Right forelimb (tissue), 1 donor: ENCODE data around the gene LHX4.
"Not testable (repeated sequence)": the region's sequence is repeated elsewhere in the genome, so short reads cannot be mapped to it uniquely, and the experiment has no call there.

Experiments
- DNase-seq: peaks from one replicate; pipeline ENCODE4 v3.0.0-alpha.2; 2018

The LHX4 gene

DNA sequence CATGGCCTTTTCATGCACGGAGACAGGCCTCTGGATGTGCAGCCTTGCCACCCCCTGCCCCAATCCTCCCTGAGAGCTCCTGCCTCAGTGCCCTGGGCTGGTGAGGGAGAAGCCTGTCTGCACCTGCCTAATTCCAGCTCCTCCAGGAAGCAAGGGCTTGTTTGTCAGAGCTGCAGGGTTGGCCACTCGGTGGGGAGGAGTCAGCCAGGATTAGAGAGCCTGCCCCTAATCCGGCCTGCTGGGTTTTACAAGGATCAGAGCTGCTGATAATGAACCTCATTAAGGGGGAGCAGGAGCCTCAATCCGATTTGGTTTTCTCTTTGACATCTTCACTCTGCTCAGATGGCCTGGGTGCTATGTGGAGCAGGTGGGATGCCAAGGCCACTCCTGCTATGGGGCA, 31.9 kb upstream of the LHX4 start:
- DNase-seq, result no peak

DNA sequence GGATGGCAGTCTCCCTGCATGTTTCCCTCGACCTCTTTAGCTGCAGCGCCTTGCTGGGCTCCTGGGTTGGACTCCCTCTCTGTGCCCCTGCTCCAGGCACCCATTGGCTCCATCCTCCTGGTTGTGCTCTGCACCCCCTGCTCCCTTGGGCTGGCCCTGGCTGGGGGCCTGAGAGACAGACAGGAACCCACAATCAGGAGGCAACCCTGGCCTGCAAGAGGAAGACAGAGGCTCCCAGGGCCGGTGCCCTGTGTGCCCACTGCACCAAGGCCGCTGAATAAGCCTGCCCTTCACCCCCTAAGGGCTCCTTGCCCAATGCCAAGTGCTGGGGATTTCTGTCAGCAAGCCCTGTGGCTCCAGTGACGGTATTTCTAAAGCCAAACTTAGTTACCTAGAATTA, 31.5 kb upstream of the LHX4 start:
- DNase-seq, result no peak

DNA sequence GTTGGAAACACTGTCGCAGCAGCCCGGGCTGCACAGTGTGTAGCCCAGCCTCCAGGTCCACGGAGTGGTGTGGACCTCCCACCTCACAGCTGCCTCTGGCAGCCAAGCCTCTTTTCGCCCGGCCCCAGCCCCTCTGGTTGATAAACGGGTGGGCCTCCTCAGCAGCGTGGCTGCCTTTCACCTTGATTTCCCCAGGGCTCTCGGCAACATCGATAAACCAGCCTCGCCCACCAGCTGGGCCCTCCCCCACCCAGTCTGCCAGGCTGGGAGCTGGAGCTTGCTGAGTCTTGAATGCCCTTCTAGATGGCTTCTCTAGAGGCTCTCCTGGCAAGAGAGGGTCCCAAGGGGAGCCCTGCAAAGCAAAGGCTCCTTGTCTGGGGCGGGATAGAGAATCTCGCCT, 31.0 kb upstream of the LHX4 start:
- no peak for DNase-seq

DNA sequence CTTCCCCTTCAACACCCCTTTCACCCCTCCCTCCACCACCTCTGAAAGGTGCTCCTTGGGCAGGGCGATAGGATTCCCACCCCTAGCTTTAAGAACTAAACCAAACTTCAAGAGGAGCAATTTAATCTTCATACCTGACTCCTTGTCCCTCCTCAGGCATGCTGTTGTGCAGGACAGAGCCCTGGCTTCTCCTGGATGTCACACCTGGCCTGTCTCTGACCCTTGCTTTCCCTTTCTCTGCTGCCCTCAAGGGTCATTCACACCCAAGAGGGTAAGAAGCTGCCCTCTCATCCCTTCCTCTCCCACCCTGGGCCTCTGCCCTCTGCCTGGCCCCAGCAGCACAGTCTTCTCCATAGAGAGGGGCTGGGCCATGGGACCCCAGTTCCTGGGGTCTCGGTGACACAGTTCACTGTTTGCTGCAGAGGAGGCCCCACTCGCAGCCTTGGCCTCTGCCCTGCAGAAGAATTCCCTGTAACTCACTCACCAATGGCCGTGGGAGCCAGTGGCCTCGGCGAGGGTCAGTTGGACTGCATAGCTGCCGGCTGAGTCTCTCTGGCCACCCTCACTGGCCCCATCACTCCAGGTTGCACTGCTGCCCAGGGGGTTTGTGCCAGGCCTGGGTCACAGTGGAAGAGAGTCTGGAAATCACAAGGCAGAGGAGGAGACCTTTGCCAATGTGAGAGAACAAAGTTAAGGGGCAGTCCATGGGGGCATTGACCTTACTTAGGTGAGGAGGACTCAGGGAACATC, 28.4 kb upstream of the LHX4 start:
- no peak for DNase-seq

DNA sequence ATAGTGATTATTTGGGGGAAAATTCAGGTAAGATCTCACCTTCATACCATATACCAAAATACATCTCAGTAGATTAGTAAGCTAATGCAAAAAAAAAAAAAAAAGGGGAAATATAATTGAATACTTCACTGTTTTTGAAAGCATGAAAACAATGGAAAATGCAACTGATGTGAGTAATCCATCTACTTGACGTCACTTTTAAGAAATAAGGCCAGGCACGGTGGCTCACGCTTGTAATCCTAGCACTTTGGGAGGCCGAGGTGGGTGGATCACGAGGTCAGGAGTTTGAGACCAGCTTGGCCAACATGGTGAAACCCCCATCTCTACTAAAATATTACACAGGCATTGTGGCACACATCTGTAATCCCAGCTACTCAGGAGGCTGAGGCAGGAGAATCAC, 27.5 kb upstream of the LHX4 start:
- not testable (repeated sequence) for DNase-seq

DNA sequence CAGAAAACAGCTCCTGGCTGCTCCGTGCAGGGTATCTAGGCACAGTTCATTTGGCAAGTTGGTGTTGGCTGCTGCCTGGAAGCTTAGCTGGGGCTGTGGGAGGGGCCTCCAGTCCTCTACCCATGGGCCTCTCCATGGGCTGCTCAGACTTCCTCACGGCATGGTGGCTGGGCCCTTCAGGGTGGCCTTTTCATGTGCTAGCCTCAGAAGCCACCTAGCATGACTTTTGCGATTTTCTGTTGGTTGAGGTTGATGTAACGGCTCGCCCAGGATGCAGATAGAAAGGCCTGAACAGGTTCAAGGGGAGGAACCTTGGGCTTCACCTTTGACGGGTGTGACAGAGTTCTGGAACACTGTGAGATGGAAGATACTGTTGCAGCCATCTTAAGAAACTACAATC, 25.8 kb upstream of the LHX4 start:
- DNase-seq, result no peak

DNA sequence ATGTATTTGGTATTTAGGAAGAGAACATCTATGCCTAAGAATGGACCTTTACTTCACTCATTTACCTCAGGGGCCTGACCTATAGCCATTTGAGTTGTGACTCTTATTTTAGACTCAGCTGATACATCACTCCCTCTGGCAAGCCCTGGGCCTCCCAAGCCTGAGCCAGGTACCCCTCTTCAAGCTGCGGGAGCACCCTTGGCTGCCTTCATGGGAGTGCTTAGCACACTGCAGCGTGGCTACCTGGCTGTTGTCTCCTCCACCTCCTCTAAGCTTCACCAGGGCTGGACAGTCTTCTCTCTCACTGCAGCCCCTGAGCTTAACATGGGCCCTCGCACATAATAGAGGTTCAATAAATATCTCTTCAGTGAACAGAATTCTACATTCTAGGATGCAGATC, 23.5 kb upstream of the LHX4 start:
- no peak for DNase-seq

DNA sequence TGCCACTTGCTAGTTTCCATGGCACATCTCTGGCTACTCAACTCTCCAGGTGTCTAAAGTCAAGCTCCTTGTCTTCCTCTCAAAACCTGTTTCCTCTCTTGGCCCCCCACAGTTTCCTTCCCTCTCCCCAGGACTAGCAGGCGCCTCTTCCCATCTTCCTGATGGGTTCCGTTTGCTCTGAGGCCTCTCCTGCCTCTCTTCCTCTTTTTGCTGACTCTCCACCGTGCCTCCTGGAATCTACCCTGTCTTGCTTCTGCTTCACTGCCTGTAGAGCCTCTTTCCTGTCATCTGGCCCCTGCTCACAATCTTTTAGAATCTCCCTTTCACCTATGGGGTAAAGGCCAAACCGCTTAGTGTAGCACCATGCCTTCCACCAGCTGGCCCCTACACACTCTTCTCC, 21.8 kb upstream of the LHX4 start:
- no peak for DNase-seq

DNA sequence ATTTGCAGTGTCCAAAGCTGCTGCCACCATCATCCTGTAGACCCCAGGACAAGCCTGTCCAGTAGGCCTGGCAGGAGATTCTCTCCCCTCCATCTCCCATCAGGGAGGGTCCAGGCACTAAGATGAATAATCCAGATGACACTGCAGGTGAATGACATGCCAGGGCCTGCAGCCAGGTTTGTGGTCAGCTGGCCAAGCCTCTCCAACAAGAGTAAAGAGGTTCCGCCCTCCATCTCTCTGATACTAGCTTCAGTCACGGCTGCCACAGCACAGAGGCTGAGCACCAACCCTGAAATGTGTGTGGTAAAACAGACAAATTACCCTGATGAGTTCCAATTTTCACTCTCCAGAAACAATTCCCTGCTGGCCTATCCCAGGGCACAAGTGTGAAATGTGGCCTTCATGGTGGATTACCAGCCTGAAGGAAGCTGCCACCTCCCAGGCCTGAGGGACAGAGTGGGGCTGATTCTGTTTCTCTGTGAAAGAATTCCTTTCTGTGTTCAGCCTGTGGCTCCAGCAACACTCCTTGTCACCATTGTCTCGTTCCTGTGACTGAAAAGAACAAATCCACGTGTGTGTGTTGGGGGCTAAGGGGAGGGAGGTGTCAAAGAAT, 19.9 kb upstream of the LHX4 start:
- DNase-seq, result no peak

DNA sequence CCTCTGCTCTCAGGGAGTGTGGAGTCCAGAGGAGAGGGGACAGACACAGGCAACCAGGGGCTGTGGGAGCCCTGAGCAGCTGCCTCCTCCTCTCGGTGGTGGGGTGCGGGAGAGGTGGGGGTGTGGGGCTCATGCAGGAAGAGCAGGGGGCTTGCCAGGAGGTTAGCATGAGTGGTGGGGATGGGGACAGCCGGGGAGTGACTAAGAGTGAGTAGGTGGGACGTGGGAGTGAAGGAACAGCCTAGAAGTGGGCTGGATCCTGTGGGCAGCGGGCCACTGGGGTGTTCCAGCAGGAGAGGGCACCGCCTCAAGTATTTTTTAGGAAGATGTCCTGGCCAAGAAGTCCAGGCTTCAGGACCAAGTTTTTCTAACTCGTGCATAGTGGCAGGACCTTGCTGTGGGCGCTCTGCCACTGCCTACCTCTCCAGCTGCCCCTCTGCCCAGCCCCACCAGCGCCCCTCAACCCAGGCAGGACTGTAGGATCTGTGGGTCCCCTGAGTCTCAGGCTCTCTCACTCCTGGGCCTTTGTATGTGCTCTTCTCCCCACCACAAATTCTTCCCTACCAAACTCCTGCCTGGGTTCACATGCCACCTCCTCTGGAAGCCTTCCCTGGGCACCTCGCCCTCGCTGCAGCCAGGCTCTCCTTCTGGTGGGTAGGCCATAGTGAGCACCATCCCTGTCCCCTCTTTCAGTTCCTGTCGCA, 18.8 kb upstream of the LHX4 start:
- no peak for DNase-seq

DNA sequence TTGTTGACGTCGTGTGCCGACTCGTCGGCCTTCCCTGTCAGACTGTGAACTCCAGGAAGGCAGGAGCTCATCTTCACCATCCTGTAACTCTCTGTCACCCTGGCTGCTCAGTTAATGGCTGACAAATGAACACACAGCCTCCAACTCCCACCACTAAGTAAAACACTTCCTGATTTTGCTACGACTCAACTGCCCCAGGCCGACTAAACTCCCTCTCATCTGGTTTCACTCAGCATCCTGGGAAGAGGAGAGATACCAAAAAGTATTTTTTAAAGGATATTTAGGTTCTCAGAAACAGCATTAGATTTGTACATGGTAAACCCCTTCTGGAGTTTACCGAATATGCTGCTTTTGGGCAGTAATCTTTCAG, 18.2 kb upstream of the LHX4 start:
- no peak for DNase-seq

DNA sequence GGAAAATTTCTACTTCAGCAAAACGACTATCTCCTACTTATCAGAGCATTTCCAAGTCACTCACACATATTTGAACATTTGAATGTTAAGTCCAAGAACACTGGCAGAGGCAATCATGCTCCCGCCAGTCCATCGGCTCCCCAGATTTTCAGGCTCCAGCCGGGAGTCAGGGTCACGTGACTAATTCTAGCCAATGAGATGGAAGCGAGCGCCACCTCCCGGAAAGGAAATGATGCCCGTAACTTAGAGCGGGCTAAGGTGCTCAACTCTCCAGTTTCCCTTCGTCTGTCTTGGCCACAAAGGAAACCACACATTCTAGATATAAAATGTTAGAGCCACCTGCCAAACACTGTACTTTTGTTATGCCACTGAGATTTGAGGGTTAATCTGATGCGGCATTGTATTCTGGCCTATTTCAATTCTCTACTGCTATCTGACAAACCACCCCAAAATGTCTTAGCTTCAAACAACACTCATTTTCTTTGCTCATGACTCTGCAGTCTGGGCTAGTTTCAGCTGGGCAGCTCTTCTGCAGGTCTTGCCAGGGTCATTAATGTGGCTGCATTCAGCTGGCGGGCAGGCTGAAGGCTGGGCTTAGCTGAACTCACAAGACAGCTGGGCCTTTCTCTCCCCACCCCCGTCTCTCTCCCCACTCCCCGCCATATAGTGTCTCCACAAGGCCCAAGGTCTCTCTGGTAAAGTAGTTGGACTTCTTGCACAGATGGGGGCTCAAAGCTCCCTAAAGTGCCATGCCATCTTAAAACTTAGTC, 16.5 kb upstream of the LHX4 start:
- no peak for DNase-seq

DNA sequence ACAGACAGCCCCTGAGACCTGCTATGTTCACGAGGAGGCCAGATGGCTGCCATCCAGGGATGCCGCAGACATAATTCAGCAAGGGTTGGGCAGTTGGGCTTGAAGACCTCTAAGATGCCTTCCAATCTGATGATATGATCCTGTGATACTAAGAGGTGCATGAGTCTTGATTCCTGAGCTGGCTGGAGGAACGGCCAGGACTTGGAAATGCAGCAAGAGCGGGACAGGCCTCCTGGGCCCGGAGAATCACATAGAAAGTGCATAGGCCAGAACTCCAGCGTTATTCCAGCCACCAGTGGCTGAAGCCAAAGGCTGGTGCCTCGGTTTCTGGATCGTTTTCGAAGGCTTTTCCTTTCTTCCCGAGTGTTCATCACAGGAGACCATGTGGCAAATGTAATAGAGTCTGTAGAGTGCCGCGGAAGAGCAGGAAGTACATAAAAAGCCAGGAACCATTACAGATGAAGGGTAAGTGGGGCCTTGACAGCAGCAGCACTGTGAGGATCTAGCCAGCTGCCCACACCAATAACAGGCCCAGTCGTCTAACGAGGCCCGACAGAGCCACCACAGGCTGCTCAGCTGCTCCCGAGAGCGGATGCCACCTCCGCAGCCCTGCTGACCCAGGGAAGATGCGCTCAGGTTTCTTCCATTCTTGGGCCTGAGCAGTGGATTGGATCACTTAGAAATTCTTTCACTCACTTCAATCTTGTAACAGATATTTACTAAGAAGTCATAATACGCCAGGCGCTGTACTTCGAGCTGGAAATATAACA, 14.0 kb upstream of the LHX4 start:
- DNase-seq, result no peak

DNA sequence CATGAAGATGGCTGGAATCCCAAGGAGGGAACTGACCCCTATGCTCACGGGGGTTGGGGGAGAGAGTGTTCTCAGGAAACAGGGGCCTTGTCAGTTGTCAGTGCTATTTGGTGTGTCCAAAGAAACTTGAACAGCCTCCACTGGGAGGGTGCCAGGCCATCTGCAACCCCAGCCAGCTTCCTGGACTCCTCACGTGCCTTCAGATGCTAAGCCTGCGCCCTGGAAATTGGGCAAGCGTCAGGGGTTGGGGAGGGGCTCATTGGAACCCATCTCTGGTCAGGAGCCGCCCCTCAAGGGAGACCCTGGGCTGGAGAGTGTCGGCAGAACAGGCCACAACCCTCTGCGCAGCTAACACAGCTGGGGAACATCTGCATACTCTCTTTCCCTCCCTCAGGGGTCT, 13.1 kb upstream of the LHX4 start:
- DNase-seq, result no peak

DNA sequence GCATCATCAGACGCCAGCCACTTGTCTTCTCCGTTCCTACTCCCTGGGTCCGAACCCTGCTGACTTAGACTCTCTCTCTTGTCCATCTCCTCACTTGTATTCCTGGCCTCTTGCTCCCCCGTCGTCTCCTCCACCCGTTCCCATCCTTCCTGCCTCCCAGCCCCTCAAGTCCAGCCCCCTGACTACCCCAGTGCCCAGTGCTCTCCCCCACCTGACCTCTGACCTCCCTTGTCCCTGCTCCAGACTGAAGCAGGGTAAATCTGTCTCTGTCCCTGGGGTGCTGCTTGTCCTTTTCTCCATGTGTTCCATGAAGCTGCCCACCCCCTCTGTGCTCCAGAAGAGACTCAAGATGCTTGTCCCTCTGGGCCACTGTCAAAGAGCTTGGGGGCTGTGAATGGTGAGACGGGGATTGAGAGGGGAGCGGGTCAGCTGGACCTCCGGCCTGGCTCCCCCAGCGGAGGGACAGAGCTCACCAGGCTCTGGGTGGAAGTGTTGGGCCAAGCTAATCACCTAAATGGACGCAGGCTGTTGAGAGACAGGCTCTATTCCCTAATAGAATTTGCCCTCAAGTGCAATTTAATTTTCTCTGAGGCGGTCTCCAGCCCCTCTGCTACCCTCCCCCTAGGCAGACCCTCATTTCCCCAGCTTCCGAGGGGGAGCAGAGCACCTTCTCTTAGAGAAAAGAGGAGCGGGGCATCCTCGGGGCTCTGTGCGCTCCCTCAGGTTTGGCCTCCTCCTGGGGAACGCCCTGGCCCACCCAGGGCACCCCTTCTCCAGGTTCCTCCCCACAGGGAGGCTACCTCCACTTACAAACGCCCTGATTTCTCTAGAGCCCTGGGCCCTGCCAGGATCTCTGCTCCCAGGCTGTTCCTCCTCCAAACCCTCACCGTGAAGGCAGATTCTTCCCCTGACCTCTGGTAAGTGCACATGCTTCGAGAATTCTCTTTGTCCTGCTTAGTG, 11.0 kb upstream of the LHX4 start:
- DNase-seq, result no peak

DNA sequence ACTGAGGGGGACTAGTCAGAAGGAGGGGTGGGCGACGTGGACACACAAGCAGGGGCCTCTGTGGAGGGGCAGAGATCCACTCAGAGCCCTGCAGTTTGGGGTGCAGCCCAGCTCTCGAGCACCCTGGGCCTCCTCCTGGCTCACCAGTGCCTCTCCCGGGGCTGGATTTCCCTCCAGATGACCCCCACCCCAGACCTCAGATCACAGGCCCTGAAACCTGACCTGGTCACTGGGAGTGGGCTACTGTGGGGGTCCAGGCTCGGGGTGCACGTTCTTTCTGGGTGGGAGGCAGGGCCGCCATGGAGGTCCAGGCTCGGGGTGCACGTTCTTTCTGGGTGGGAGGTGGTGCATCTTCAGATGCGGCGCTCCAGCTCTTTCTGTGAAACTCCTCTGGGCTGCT, 10.3 kb upstream of the LHX4 start:
- no peak for DNase-seq

DNA sequence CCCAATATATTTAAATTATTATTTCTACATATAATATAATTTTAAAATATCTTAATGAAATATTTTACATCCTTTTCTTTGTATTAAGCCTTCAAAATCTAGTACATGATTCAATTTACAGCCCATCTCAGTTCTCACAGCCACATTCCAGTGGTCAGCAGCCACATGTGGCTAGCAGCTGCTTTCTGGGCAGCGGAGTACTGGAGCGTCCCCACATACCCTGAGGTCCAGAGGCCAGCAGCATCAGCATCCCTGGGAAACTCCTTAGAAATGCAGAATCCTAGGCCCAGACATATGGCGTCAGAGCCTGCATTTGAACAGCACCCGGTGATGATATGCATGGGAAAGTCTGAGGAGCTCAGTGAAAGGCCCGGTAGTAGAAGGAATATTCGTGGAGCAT, 8.6 kb upstream of the LHX4 start:
- DNase-seq, result no peak

DNA sequence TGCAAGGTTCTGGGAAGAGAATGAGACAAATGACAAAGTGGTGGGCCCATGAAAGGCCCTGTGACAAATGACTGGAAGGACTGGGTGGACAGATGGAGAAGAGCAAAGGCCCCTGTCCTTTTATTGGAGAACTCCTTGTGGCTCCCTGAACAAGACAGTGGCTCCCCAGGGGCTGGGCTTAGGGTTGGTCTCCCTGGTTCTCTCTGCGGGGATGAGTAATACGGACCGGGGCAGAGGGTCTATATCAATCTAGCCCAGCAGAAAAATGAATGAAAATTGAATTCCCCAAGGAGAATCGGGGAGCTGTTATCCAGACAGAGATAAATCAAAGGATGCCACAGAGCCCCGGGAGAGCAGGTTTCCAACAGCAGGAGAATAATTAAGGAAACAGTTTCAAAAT, 5.2 kb upstream of the LHX4 start:
- no peak for DNase-seq

DNA sequence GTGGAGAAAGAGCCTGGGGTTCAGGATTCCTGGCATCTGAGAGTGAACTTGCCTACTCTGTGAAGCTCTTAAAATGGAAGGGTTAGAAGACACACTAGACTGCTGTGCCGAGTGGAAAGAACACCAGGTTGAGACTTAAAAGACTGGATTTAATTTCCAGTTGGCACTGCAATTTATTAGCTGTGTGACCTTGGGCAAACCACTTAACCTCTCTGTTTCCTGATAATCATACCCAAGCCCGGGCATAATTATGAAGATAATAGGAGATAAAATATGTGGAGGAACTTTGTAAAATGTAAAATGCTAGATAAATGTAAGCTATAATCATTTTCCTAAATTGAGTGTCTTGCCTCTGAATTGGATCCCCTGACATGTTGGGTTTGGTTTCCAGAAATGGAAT, 4.7 kb upstream of the LHX4 start:
- DNase-seq, result no peak

DNA sequence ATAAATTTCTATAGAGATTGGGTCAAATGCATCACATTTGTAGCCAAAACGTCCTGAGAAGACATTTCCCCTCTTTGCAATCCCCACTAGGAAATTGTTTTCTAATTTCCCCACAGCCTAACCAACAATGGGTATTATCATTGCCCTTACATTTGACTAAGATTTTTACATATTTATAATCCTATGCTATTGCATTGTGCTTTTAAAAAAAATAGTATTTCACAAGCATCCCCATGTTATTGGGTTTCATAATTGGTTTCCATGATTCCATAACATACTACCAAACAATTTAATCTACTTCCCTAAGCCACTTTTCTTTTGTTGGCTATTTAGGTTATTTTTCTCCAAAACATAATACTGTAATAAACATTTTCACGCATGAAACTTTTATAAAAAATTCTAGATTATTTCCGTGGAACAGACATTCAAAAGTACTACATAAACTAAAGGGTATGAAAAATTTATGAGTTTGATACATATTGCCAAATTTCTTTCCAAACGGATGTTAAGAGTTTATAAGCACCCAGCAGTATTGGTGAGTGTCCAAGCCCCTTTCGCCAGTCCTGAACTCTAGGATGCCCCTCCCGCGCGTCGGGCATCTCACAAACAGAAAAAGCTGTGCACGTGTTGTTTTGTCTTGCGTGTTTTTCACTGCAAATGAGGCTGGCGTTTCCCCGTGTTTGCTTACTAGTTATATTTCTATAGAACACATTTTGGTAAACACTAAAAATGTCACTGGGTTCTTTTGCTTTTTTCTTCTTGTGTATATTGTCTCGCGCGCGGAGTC, 2.0 kb upstream of the LHX4 start:
- DNase-seq, result no peak
